Measurements from ENCODE around the gene GPATCH8.

GRCh38 chr17:44533533-44534246 is 30.5 kb upstream of the GPATCH8 start:
- TF ChIP-seq CTCF (IDR thresholded peaks at IDR 0.05) (peak; percentile 80 to 90 (median 88)), POLR2A (IDR thresholded peaks at IDR 0.05) (no peak)

Measured in body of pancreas (tissue), 4 donors.